UCSD-AML1 (cell line): ENCODE results near the gene NUDCD3.

Experiments
- DNase-seq: peaks from one replicate; lab custom pipeline; 2025; ENCODE audit not compliant: unreplicated experiment; lab: John Stamatoyannopoulos, UW

NUDCD3 gene

DNA sequence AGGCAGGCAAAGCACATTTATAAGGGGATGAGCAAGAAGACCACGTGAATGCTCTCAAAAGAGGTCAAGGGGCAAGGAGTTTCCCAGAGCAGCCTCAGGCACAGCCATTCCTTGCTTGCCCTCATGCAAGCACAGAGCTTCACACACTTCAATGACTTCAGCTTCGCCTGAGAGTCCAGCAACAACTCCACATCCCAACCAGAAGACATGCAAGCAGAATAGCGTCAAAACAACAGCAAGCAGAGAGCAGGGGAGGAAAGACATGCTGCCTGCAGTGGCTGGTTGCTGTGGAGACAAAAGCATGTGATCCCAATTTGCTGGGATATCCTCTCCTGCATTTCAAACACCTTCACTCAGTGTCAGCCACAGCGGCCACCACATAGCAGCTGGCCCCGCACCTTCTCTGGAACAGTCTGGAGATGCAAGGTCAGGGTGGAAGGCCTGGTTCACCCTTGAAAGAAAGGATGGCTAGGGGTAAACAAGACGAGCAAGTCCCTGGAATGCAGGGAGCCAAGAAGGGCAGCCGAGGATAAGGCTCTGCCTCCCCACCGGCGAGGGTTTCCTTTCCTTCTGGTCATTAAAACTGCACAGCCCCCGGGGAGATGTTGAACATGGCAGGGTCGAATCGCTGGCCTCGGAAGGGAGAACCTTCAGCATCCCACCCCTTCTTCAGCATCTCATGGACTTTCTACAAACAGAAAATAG, 104.9 kb downstream of the NUDCD3 start:
- DNase-seq, result no peak

DNA sequence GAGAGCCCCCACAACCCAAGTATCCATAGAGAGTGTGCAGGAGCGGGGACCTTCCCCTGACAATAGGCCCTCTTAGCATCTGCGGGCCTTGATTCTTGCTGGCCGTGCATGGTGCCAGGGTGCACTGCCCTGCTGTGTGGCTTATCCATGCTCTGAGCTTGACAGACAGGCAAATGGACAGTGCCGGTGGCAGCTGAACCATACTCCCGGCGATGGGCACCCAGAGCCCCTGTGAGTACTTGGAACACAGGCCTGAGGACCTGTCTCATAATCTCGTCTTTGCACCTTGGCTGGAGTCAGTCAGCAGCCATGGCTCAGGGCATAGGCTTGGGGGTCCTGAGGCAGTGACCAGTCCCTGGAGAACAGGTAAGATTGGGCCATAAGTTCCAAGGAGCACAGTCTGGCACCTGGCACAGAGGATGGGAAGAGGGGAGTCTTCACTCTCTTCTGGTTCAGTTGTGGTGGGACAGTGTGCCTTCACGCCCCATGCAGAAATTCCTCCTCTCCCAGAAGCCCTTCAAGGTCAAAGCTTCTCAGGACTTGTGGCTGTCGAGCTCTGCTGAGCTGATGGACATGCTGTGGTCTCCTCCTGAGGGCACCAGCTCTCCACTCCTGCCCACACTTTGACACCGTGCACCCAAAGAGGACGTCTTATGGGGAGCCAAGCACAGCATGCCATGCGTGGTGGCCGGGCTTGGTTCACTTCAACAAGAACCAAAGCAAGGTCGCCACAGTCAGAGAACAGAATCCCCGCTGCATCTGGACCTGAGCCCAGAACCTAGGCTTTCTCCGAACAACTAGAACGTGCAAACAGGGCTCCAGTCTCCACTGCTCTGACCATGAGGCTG, 105.6 kb downstream of the NUDCD3 start:
- no peak for DNase-seq

GRCh38 chr7:44383566-44383965, 106.9 kb downstream of the NUDCD3 start:
- DNase-seq, result no peak

- DNase-seq, result no peak
Measured at GRCh38 chr7:44382459-44383265, 107.8 kb downstream of the NUDCD3 start.

DNA sequence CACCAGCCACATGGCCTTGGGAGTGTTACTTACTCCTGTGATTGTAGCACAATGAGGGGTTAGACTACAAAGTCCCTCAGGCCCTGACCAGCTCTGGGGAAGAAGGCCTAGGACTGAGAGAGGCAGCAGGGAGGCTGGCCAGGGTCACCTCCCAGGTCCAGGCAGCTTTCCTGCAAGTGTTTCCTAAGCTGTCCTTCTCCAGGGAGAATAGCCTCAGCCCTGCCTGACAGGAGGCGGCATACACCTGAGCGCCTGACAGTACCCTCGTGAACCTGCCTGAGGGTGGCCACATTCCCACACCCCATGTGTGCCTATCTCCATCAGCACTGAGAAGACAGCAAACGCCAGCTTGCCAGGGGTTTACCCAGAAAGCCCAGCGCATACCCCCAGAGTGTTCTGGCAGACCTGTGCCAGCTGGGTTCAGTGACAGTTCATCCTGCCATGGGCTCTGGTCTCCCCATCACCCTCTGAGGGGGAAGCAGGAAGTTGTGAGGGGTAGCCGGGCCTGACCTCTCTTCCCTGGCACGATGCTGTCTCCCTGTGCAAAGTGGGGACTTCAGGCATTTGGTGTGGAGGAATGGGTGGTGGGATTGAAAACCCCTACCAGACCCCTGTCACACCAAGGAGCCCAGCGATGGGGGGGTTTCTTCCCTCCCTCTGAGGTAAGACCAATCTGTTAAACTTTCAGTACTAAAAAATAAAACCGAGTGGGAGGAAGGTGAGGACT, 108.8 kb downstream of the NUDCD3 start:
- DNase-seq, result no peak

DNA sequence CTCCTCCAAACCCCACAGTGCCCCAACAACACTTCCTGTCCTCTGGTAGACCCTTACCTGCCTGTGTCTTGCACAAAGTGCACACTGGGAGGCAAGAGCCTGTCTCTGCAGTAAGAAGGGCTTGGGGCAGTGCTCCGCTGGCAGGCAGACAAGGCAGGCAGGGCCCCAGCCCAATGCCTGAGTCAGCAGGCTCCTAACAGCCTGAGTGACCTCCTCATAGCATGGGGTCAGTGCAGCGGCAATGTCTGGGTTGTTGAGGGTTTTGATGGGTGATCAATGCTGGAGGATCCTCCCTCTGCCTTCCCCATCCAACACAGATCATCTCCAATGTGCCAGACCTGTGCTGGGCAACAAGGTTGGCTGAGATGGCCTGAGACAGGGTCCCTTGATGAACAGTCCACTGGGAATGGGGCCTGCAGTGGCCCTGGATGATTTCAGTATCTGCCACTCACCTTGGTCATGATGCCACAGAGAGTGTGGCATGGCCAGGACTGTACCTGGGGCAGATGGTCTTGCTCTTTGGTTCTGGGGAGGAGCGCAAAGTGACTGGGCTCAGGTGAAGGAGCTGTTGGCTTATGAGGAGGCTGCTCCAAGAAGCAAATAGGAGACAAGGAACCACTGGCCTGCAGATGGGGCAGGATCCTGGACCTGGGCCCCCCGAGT, 109.5 kb downstream of the NUDCD3 start:
- DNase-seq, result no peak

DNA sequence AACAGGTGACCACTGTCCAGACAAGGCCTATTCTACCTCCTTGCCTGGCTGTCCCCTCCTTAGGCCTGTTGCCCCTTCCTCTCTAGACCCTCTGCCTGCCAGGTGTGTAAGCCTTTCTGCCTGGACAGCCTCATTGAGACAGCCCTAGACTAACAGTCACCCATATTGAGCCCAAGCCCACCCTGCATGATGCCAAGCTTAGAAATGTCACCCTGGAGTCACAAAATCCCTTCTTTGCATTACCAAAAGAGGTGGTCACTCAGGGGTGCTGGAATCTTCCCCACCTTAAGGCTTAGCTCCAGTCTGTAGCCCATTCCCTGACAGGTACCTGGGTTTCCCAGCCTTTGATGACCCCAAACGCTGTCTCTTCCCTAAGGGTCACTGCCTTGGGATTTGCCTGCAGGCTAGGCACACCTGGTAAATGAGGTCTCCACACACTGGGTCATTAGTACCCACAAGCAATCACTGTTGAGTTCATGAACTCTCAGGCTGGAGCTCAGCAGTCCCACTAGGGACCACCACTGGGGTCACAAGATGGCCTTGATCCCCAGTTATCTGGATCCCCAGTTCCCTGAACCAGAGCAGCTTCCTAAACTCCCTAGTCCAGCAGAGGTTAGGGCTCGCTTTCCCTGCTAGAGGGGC, 110.1 kb downstream of the NUDCD3 start:
- DNase-seq, result no peak

DNA sequence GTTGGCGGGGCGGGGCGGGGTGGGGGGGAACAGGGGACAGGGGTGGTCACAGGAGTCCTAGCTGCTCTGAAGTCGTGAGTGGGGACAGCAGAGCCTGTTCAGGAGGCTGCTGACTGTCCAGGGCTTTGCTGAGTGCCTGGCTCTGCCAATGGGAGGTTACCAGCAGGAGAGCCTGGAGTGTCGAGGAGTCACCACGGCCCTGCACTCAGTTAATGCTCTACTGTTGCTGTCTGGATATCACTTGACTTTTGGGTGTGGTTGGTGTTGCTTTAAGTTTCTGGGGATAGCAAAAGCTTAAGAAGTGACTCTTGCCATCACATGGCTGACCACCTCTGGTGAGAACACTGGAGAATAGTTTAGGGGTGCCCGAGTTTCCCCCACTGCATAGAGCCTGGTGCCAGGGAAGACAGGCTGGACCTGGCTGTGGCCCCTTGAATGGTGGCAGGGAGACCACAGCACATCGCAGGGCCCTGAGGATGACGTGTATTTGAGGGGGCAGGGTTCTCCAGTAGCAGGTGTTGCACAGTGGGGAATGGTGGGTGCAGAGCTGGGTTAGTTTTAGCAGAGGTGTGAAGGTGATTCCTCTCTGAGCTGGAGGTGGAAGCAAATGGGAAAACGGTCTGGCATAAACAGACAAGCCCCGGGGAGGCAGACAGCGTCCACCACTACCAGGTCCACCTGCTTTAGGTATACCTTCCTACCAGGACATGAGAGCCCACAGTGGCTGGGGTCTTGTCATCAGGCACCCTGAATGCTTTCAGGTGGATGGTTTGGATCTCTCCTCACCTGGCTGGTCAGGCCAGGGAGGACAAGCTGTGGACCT, 110.9 kb downstream of the NUDCD3 start:
- DNase-seq, result no peak

DNA sequence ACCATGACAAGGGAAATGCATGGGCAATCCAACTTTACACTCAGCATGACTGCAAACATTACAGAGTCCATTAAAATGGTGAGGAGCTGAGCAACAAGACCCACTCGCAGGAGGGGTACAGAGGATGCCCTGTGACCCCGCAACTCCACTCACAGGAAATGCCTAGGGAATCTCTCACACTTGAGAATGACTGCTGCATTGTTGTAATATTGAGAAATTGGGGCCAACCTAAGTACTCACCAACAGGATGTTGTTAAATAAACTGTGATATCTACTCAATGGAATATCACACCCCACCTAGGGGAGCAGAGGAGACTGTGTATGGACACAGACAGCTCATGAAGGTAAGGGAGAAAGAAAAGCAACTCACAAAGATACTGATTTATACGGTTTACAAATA, 111.7 kb downstream of the NUDCD3 start:
- no peak for DNase-seq

DNA sequence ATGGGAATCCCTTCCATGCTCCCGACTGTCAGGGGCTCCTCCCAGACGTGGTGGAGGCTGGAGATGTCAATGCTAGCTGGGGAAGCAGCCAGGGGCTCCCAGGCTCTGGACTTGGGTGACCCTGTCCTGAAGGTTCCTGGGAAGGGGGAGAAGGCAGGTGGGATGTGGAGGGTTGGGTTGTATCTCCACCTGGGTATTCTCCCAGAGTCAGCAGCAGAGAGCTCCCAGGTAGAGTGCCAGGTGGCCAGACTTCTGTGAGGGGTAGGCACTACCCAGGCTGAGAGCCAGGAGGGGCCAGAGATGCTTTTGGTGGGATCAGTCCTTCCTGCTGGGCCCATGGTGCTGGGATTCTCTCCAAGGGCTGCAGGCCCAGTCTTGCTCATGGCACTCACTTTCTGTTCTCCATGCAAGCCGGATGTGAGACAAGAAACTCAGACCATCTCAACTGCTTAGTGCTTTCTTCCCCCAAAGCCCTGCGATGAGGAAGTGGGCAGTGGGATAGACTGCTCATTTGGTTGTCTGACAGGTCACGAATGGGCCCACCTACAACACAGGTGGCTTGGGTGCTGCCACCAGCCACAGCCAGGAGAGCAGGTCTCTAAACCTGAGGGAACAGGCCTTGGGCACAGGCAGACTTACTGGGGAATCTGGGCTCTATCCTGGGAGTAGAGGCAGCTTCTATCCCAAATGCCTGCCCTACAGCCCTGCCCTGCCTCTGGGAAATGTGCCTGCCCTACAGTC, 112.6 kb downstream of the NUDCD3 start:
- no peak for DNase-seq

DNA sequence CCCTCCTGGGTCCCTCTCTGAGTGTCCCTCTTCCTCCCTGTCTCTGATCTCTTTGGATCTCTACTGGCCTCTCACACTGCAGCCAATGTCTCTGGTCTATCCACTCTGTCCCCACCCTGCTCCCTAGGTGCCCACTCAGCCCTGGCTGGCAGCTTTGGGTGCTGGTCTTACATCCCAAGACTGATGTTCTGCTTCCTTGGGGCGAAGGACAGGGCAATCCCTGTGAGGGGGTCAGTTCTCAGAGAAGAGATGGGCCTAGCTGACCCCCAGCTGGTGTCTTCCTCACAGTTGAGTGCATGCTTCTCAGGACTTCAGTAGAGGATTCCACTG, 113.4 kb downstream of the NUDCD3 start:
- DNase-seq, result no peak

- no peak for DNase-seq
Measured at GRCh38 chr7:44376429-44377133, 113.9 kb downstream of the NUDCD3 start.

GRCh38 chr7:44375926-44376342, 114.5 kb downstream of the NUDCD3 start:
- DNase-seq, result no peak

DNA sequence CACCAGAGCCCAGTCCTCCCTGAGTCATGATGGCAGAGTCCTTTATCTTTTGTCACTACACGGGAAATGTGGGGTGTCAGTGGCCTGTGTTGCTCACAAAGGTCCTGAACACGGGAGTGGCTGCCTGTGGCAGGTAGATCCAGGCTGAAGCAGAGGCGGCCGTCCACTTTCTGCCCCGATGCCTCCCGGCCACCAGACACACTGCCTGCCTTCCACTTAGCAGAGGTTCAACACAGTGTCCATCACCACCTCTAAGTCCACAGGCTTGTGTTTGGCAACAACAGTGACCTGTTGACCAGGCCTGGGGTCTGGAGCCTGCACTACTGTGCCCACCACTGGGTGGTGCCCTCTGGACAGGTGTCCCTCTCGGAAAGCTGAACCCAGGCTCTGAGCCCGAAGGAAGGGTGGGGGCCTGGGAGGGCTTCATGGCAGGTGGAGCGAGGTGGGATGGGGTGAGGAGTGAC, 115.2 kb downstream of the NUDCD3 start:
- no peak for DNase-seq

- DNase-seq, result no peak
Measured at GRCh38 chr7:44374007-44374763, 116.3 kb downstream of the NUDCD3 start.

GRCh38 chr7:44373418-44373740, 117.1 kb downstream of the NUDCD3 start:
- no peak for DNase-seq
